GM13976 (cell line): ENCODE results near the gene DSCAML1.

Source experiments
- DNase-seq: peaks from one replicate; pipeline ENCODE4 v3.0.0; 2012; ENCODE audit warnings: low spot score
- CTCF ChIP-seq: IDR thresholded peaks from 2 replicates; pipeline ENCODE4 v1.5.1; 2012; ENCODE audit warnings: borderline replicate concordance, mild to moderate bottlenecking; ENCODE audit not compliant: insufficient read depth; ENCODE audit errors: extremely low read depth, missing control alignments, control extremely low read depth
- in situ Hi-C: fragments of 300-500 bp; cut with MboI; formaldehyde crosslinking; loops from one replicate; pipeline ENCODE4 v1.12.0; 2022; ENCODE audit warnings: low sequenced_read_pairs, mixed read lengths, inconsistent platforms; ENCODE audit not compliant: unreplicated experiment

The DSCAML1 gene

GRCh38 chr11:117819096-117820040 lies 22.4 kb upstream of the DSCAML1 start:
- peak; percentile 55 for DNase-seq
- in situ Hi-C loops, result no loop called here
- TF ChIP-seq CTCF, result peak; percentile 35

- DNase-seq, result peak; percentile 69
- no peak for TF ChIP-seq CTCF
- in situ Hi-C loops, result no loop called here
Observed at GRCh38 chr11:117818041-117818873, 21.2 kb upstream of the DSCAML1 start.

GRCh38 chr11:117817368-117818040 lies 20.5 kb upstream of the DSCAML1 start:
- in situ Hi-C loops, result no loop called here
- DNase-seq, result peak; percentile 76
- peak; percentile 96 for TF ChIP-seq CTCF

- TF ChIP-seq CTCF, result no peak
- DNase-seq, result no peak
- in situ Hi-C loops, result no loop called here
Observed at GRCh38 chr11:117816846-117817367, 19.9 kb upstream of the DSCAML1 start.

GRCh38 chr11:117816151-117816741 lies 19.2 kb upstream of the DSCAML1 start:
- DNase-seq, result no peak
- TF ChIP-seq CTCF, result no peak
- in situ Hi-C loops, result no loop called here
